HepG2 (cell line): ENCODE data around the gene ELL3. TPM values are rescaled to one million over a fixed set of nuclear protein-coding genes. Genes with fewer than 3 reads are reported as not detected.
"Not testable (repeated sequence)": the region's sequence is repeated elsewhere in the genome, so short reads cannot be mapped to it uniquely, and the experiment has no call there.

Experiments
- ATAC-seq: fragments of 200-7000 bp; cut with Tn5 transposase; 3 replicates; pipeline ENCODE4 v1.9.1; 2020; ENCODE audit warnings: mild to moderate bottlenecking, moderate library complexity
- BruUV-seq: library from RNA; stranded (reverse); fragments of 400-500 nt; replicated peaks from 2 replicates; lab custom pipeline; 2021; lab: Mats Ljungman, UMichigan
- CTCF ChIA-PET: fragments of 300-600 bp; formaldehyde crosslinking; extraction: SDS; loops from one replicate; lab custom pipeline; 2021; ENCODE audit warnings: low total read pairs, inconsistent platforms, low intra/inter-chr PET ratio; lab: Yijun Ruan, JAX
- POLR2A ChIA-PET: fragments of 350-600 bp; sonication (Branson Sonifier 250); formaldehyde crosslinking; loops from one replicate; lab custom pipeline; 2020; ENCODE audit warnings: antibody characterized with exemption, inconsistent platforms; lab: Yijun Ruan, JAX
- DNase-seq: peaks from one replicate; pipeline ENCODE4 v3.0.0-alpha.2; 2015; ENCODE audit warnings: low spot score
- FAIRE-seq: peaks from 3 replicates; lab custom pipeline; 2011; peaks lifted over from hg19 to GRCh38; lab: Jason Lieb, UNC
- H2AFZ ChIP-seq: one replicate; pipeline ENCODE4 v1.6.1; 2011; ENCODE audit warnings: low read length, inconsistent platforms
- H3K27ac ChIP-seq: fragments of 300-600 bp; 3 replicates; pipeline ENCODE4 v1.8.0; 2011; ENCODE audit warnings: mixed run types, mild to moderate bottlenecking, mixed read lengths, low read length, inconsistent platforms; ENCODE audit not compliant: insufficient read depth; ENCODE audit errors: extremely low read length
- H3K27me3 ChIP-seq, 2 experiments: fragments of 200-600 bp in 1 of 2; 2 replicates in 1 of 2; 3 replicates in 1 of 2; pipeline versions ENCODE4 v1.6.0 to v1.8.0; 2011; ENCODE audit warnings: low read length in 2 of 2, mild to moderate bottlenecking in 2 of 2, moderate library complexity in 2 of 2, inconsistent platforms in 1 of 2; ENCODE audit not compliant: insufficient read depth in 2 of 2, control insufficient read depth in 1 of 2
- H3K36me3 ChIP-seq, 2 experiments: fragments of 200-600 bp in 1 of 2; replicated peaks in 1 of 2; 2 replicates in 1 of 2; 3 replicates in 1 of 2; pipeline versions ENCODE4 v1.5.1 to v1.8.0; 2011; ENCODE audit warnings: low read length in 2 of 2, inconsistent platforms in 1 of 2; ENCODE audit not compliant: insufficient read depth in 2 of 2, control insufficient read depth in 1 of 2
- H3K4me1 ChIP-seq: 2 replicates; pipeline ENCODE4 v1.5.1; 2012; ENCODE audit warnings: low read length, inconsistent platforms; ENCODE audit not compliant: insufficient read depth
- H3K4me2 ChIP-seq: 2 replicates; pipeline ENCODE4 v1.6.0; 2011; ENCODE audit warnings: low read depth, low read length, inconsistent platforms
- H3K4me3 ChIP-seq, 3 experiments: fragments of 200-600 bp in 1 of 3; sonication (generic), shearing (Covaris generic) in 1 of 3; replicated peaks in 1 of 3; 2 replicates each; pipeline ENCODE4 v1.5.1; 2011 to 2016; ENCODE audit warnings: low read length in 3 of 3, inconsistent platforms in 2 of 3, low read depth in 2 of 3, mild to moderate bottlenecking in 2 of 3, control low read depth in 1 of 3, mixed read lengths in 1 of 3; ENCODE audit not compliant: insufficient read depth in 1 of 3
- H3K79me2 ChIP-seq: one replicate; pipeline ENCODE4 v1.6.1; 2011; ENCODE audit warnings: low read length, inconsistent platforms; ENCODE audit not compliant: insufficient read depth
- H3K9ac ChIP-seq: 2 replicates; pipeline ENCODE4 v1.6.0; 2011; ENCODE audit warnings: mild to moderate bottlenecking, low read depth, low read length, inconsistent platforms; ENCODE audit not compliant: insufficient read depth
- H3K9me3 ChIP-seq: 2 replicates; pipeline ENCODE4 v1.5.1; 2012; ENCODE audit warnings: mild to moderate bottlenecking, low read length
- H4K20me1 ChIP-seq: 2 replicates; pipeline ENCODE4 v1.6.0; 2011; ENCODE audit warnings: inconsistent platforms, mild to moderate bottlenecking, low read length, moderate library complexity; ENCODE audit not compliant: insufficient read depth
- KLF16 ChIP-seq, 2 experiments: sonication (generic) in 1 of 2; formaldehyde crosslinking in 1 of 2; IDR thresholded peaks; 2 replicates each; pipeline versions ENCODE4 v1.6.1 to v1.8.0; 2016 to 2023; ENCODE audit warnings: missing genetic modification reagents in 2 of 2, missing compliant biosample characterization in 1 of 2
- MXD4 ChIP-seq: IDR thresholded peaks from 2 replicates; pipeline ENCODE4 v1.6.1; 2016; ENCODE audit warnings: mild to moderate bottlenecking, missing biosample characterization, missing genetic modification reagents
- PLRG1 ChIP-seq: fragments of 450-650 bp; conservative IDR thresholded peaks from 2 replicates; pipeline ENCODE4 v1.6.1; 2016
- ZMAT3 ChIP-seq: sonication (generic); formaldehyde crosslinking; conservative IDR thresholded peaks from 2 replicates; pipeline ENCODE4 v1.7.0; 2021; ENCODE audit warnings: missing genetic modification reagents
- ZNF263 ChIP-seq: sonication (generic); formaldehyde crosslinking; IDR thresholded peaks from 2 replicates; pipeline ENCODE4 v1.4.0; 2020; ENCODE audit warnings: missing genetic modification reagents
- ZNF343 ChIP-seq: sonication (generic); formaldehyde crosslinking; IDR thresholded peaks from 2 replicates; pipeline ENCODE4 v1.4.0; 2020; ENCODE audit warnings: mild to moderate bottlenecking, missing genetic modification reagents
- ZNF7 ChIP-seq: IDR thresholded peaks from 2 replicates; pipeline ENCODE4 v1.6.1; 2016; ENCODE audit warnings: missing biosample characterization, missing genetic modification reagents
- WGBS: methylation state at CpG from one replicate; pipeline ENCODE4 v1.1.6; 2017; ENCODE audit warnings: low lambda C conversion rate; 5-methylcytosine and 5-hydroxymethylcytosine counted together
- in situ Hi-C: cut with HindIII; loops from 2 replicates; pipeline ENCODE4 v1.10.0; 2017; ENCODE audit warnings: low pct_unique_long_range_greater_than_20kb; ENCODE audit not compliant: extremely low pct_ligation_motif_present
- intact Hi-C: fragments of 100-400 bp; cut with micrococcal nuclease; formaldehyde crosslinking; loops from one replicate; pipeline ENCODE4 v1.10.0; 2022; ENCODE audit not compliant: unreplicated experiment
- polyA plus RNA-seq, 8 experiments: library from polyadenylated mRNA; depleted of rRNA in 3 of 8; stranded (reverse) in 7 of 8; unstranded in 1 of 8; fragments of >200 nt; fragmentation: Illumina TruSeq in 4 of 8; extraction: Trizol in 4 of 8; gene quantifications; 2 replicates each; pipeline versions ENCODE4 v1.2.1 to v1.2.3, GENCODE V29; 2011 to 2016; ENCODE audit warnings: low read depth in 4 of 8, missing spikeins in 1 of 8, mixed read lengths in 1 of 8; ENCODE audit not compliant: insufficient read depth in 1 of 8
- total RNA-seq, 5 experiments: library from RNA; depleted of rRNA; stranded (reverse); fragments of >200 nt; fragmentation: Illumina TruSeq; extraction: Trizol; gene quantifications; 2 replicates each; pipeline ENCODE4 v1.2.3, GENCODE V29; 2016; ENCODE audit warnings: low read depth in 1 of 5
- TF ChIP-seq, protein P1 (sequence below): sonication (generic); formaldehyde crosslinking; IDR thresholded peaks from 2 replicates; pipeline ENCODE4 v1.5.0; 2020; ENCODE audit warnings: missing genetic modification reagents

ELL3 gene
- total and polyA plus RNA-seq, 2 of the 13 experiments (the other 11 are each of a cell fraction or from before 2014, with no cell fraction given), result 6.1 to 8.8 TPM

DNA sequence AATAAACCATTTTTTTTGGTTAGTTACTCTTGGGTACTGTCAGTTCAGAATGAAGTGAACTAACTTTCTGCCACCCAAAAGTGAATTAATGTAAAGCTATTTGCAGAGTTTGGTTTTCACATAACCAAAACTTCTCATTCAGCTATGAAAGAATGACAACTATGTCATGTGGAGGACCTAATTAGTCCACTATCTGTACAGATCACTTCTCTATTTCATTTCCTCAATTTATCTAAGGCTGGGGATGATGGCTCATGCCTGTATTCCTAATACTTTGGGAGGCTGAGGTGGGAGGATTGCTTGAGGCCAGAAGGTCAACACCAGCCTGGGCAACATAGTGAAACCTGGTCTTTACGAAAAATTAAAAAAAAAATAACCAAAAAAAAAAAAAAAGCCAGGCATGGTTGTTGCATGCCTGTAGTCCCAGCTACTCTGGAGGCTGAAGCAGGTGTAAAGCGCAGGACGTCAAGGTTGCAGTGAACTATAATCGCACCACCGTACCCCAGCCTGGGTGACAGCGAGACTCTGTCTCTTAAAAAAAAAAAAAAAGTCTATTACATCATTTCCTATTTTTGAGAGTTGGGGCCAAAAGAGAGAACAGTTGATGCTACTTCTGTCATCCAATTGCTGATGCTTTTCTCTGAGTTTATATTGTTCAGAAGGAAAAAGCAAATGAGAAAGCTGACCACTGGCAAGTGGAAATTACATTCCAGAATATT, 32.4 kb upstream of the ELL3 start:
- ATAC-seq (no peak), FAIRE-seq (no peak), DNase-seq (no peak)
- WGBS, result over 99% methylated on average over 6 of the region's 6 CpGs
- intact Hi-C loops (no loop called here), in situ Hi-C loops (no loop called here)
- Histone ChIP-seq H3K9ac (no peak overlapping the region), H3K9me3 (no peaks in the 10 kb centered on the region), H3K4me1 (no peaks in the 10 kb centered on the region), H3K27me3 (no peaks in the 10 kb centered on the region), H3K4me3 (no peak overlapping the region), H3K4me2 (no peak overlapping the region), H3K27ac (no peak overlapping the region), H2AFZ (no peak overlapping the region), H3K36me3 (peaks cover 28 to 86% of the 10 kb centered on the region in 2 experiments), H3K79me2 (no peaks in the 10 kb centered on the region), H4K20me1 (no peaks in the 10 kb centered on the region)
- POLR2A ChIA-PET, result interaction anchor here (1.3 to 1.5 kb wide), 2 partner anchors 9 to 16 kb away, joined by 4 to 5 read pairs; partner anchors contain the start of genes HYPK, MFAP1 and SERINC4
- CTCF ChIA-PET, result no interaction called here
- BruUV-seq, result no TSS peak
- TF ChIP-seq ZNF343, result no peak

DNA sequence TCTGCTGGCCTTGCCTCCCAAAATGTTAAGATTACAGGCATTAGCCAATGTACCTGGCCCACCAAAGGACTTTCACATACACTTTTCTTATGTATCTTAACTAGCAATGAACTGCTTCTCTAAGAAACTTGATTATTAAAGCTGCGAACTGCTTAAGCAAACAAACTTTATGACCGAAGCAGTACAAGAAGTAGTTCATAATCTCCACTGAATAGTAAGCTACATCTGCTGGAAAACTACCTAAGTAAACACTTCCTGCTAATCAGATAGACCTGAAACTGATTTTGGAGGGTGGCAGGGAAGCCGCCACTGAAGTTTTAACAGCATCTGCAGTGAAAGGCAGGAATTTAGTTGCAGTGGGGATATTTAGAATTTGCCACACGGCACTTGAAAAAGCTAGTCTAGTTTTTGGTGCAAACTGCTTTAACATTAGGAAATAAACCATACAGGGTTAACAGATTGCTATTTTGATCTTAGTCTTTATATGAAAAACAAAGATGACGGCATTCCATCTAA, 31.7 kb upstream of the ELL3 start:
- DNase-seq, result no peak
- in situ Hi-C loops (no loop called here), intact Hi-C loops (no loop called here)
- H3K27ac ChIP-seq, result no peak overlapping the region
- BruUV-seq, result no TSS peak
- H3K79me2 ChIP-seq, result no peaks in the 10 kb centered on the region
- H3K9ac ChIP-seq, result no peak overlapping the region
- no peaks in the 10 kb centered on the region for H4K20me1 ChIP-seq
- no peak overlapping the region for H2AFZ ChIP-seq
- no peak overlapping the region for H3K4me3 ChIP-seq
- FAIRE-seq, result no peak
- POLR2A ChIA-PET, result interaction anchor here (1.3 kb wide), 1 partner anchor 8 kb away, joined by 4 read pairs; the partner anchor contains the start of genes HYPK and SERINC4
- H3K4me2 ChIP-seq, result no peak overlapping the region
- no peaks in the 10 kb centered on the region for H3K4me1 ChIP-seq
- TF ChIP-seq KLF16 (CRISPR knock-in tag; IDR thresholded peaks at IDR 0.05), result no peak
- no peak for TF ChIP-seq ZNF263 (CRISPR knock-in tag)
- TF ChIP-seq, protein P1, sequence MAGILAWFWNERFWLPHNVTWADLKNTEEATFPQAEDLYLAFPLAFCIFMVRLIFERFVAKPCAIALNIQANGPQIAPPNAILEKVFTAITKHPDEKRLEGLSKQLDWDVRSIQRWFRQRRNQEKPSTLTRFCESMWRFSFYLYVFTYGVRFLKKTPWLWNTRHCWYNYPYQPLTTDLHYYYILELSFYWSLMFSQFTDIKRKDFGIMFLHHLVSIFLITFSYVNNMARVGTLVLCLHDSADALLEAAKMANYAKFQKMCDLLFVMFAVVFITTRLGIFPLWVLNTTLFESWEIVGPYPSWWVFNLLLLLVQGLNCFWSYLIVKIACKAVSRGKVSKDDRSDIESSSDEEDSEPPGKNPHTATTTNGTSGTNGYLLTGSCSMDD (CRISPR knock-in tag), result no peak
- no peak for TF ChIP-seq ZMAT3 (CRISPR knock-in tag)
- no peak for TF ChIP-seq MXD4 (CRISPR knock-in tag)
- TF ChIP-seq ZNF7, result no peak
- TF ChIP-seq PLRG1, result no peak
- CTCF ChIA-PET, result no interaction called here
- H3K36me3 ChIP-seq, result peaks cover 28 to 82% of the 10 kb centered on the region in 2 experiments
- H3K27me3 ChIP-seq, result no peaks in the 10 kb centered on the region
- WGBS, result 98% methylated on average over 5 of the region's 5 CpGs
- no peak for ATAC-seq
- no peaks in the 10 kb centered on the region for H3K9me3 ChIP-seq

DNA sequence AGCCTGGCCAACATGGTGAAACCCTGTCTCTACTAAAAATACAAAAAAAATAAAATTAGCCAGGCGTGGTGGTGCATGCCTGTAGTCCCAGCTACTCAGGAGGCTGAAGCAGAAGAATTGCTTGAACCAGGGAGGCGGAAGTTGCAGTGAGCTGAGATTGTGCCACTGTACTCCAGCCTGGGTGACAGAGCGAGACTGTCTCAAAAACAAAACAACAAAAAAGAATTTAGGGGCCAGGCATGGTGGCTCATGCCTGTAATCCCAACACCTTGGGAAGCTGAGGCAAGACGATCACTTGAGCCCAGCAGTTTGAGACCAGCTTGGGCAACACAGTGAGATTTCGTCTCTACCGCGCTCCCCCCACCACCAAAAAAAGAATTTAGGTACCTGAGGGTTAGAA, 25.9 kb upstream of the ELL3 start:
- POLR2A ChIA-PET, result interaction anchor here (2.9 kb wide), 1 partner anchor 21 kb away, joined by 30 read pairs; the partner anchor contains the start of gene MFAP1
- H3K27ac ChIP-seq, DNase-seq, in situ Hi-C loops, H3K4me2 ChIP-seq, BruUV-seq, ATAC-seq, H3K4me3 ChIP-seq, H2AFZ ChIP-seq, H4K20me1 ChIP-seq, H3K27me3 ChIP-seq, FAIRE-seq, CTCF ChIA-PET, H3K9ac ChIP-seq, H3K9me3 ChIP-seq, intact Hi-C loops: not testable (repeated sequence)
- peaks cover 38% of the 10 kb centered on the region for H3K4me1 ChIP-seq
- peaks cover 15% of the 10 kb centered on the region for H3K79me2 ChIP-seq
- WGBS, result 99% methylated on average over 7 of the region's 7 CpGs
- peaks cover 5 to 32% of the 10 kb centered on the region in 2 experiments for H3K36me3 ChIP-seq
